Activated naive CD8-positive, alpha-beta T cell treated with anti-CD3 and anti-CD28 coated beads, Interleukin-2, amount 50 U/mL, for 24 hours (primary cell): ENCODE results near the gene SLC22A23.

Experiments
- ATAC-seq: fragments of 150-1000 bp; cut with Tn5 transposase; one replicate; pipeline ENCODE4 v1.10.0; 2021
- DNase-seq: peaks from one replicate; pipeline ENCODE4 v3.0.0; 2021
- H3K27ac Mint-ChIP-seq: one replicate; pipeline ENCODE4 v1.8.0; 2021; ENCODE audit warnings: mild to moderate bottlenecking, mixed read lengths
- H3K27me3 Mint-ChIP-seq: one replicate; pipeline ENCODE4 v1.8.0; 2021; ENCODE audit warnings: mixed read lengths
- H3K36me3 Mint-ChIP-seq: one replicate; pipeline ENCODE4 v1.8.0; 2021; ENCODE audit warnings: low read depth, mixed read lengths
- H3K4me1 Mint-ChIP-seq: one replicate; pipeline ENCODE4 v1.8.0; 2021; ENCODE audit warnings: mixed read lengths
- H3K4me3 Mint-ChIP-seq: one replicate; pipeline ENCODE4 v1.8.0; 2021; ENCODE audit warnings: mild to moderate bottlenecking, moderate library complexity, mixed read lengths
- H3K9me3 Mint-ChIP-seq: one replicate; pipeline ENCODE4 v1.8.0; 2021; ENCODE audit warnings: mixed read lengths

SLC22A23 gene

DNA sequence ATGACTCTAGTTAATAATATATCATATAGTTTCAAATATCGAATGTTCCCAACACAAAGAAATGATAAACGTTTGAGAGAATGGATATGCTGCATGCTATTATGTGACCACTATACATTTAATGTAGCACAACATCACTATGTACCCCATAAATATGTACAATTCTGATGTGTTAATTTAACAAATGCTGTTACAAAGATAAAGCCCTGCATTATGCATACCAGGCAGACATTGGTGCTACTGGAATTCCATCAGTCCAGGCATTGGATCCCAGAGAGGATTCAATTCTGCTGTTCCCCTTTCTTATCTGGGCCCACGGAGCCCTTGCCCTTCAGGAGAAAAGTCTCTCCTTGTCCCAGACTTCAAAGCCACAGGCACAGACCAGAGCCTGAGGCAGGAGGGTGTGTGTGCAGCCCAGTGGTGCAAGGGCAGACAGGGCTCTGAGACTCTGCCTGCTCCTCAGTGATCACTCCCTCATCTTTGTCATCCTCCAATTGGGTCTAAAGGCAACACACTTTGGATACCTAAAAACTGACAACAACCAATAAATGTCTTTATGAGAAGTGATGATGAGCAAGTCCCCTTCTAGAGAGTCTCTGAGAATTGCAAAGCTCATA is 152.9 kb downstream of the SLC22A23 start:
- no peak overlapping the region for H3K4me3 Mint-ChIP-seq
- ATAC-seq (no peak), DNase-seq (no peak)
- no peaks in the 10 kb centered on the region for H3K36me3 Mint-ChIP-seq
- peaks cover 6% of the 10 kb centered on the region for H3K27me3 Mint-ChIP-seq
- H3K4me1 Mint-ChIP-seq = no peaks in the 10 kb centered on the region
- H3K27ac Mint-ChIP-seq = no peak overlapping the region
- H3K9me3 Mint-ChIP-seq = no peaks in the 10 kb centered on the region

DNA sequence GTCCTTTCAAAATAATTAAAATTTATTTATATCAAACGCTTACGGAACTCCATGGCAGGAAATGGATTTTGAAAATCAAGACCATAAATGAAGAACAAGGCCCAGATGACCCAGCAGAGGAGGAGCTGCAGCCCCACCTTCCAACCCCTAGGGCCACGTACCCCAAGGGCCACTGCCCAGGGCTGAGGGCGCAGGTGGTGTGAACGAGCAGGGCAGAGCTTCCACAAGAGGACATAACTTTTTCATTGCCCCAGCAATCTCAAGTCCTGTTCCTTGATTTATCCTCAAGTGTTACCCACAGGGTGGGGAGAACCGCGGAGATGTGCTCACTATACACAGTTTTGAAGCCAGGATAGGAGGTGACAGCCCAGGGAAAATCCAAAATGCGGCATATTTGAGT is 155.3 kb downstream of the SLC22A23 start:
- Mint-ChIP-seq H3K4me1 (no peaks in the 10 kb centered on the region), H3K36me3 (no peaks in the 10 kb centered on the region), H3K27me3 (peaks cover 6% of the 10 kb centered on the region), H3K9me3 (no peaks in the 10 kb centered on the region), H3K27ac (no peak overlapping the region), H3K4me3 (no peak overlapping the region)
- no peak for ATAC-seq
- no peak for DNase-seq

DNA sequence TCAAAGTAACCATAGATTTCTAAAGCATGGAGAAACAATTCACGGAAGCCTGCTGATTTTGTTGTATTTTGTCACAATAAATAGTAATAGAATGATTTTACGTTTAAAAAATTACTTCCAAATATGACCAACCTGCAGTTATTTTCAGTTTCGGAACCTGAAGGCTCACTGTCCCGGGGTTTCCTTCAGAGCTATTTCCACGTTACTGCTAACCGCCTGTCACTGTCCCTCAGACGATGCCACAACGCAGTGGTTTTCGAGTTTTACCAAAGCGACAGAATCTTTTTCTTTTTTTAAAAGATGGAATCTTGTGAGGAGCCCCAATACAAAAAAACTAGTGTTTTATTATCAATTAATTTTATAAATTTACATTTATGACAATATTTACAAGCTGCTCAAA is 157.6 kb downstream of the SLC22A23 start:
- H3K27ac Mint-ChIP-seq = no peak overlapping the region
- ATAC-seq (no peak), DNase-seq (no peak)
- H3K4me3 Mint-ChIP-seq = no peak overlapping the region
- peaks cover 6% of the 10 kb centered on the region for H3K27me3 Mint-ChIP-seq
- no peaks in the 10 kb centered on the region for H3K9me3 Mint-ChIP-seq
- H3K4me1 Mint-ChIP-seq = no peaks in the 10 kb centered on the region
- no peaks in the 10 kb centered on the region for H3K36me3 Mint-ChIP-seq

DNA sequence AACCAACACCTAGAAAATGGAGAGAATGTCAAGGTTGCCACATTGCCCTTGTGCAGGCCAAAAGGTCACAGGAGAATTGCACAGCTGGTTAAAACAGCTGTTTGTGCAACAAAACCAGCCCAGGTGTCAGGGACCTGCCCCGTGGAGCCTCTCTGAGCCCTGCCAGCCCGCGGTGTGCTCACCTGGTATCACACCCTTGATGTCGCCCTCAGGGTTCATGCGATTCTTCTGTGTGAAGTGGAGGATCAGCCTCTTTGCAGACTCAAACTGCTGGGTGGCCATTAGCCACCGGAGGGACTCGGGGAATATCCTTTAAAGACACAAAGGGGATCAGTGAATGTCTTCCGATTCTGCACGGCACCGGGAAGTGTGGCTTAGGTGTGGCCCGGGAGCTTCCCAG is 158.9 kb downstream of the SLC22A23 start:
- Mint-ChIP-seq H3K4me1 (no peaks in the 10 kb centered on the region), H3K27me3 (peaks cover 1% of the 10 kb centered on the region), H3K9me3 (no peaks in the 10 kb centered on the region), H3K27ac (no peak overlapping the region), H3K4me3 (no peak overlapping the region), H3K36me3 (no peaks in the 10 kb centered on the region)
- DNase-seq (no peak), ATAC-seq (no peak)

DNA sequence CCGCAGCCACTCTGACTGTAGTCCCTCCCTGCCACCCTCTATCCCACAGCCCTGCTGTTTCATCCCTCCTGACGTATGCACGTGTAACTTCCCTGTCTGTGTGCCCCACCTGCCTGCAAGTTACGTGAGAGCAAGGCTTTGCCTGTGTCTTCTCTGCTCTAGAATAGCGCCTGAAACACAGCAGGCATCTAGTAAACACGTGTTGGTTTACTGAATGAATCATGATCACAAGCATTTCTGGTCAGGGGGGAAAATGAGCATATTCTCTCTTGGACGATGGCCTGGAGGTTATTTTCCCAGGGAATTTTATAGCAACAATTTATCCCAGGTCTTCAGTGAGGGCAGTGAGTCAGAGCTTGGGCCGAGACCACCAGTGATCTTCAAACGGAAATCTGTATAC is 159.8 kb downstream of the SLC22A23 start:
- H3K27me3 Mint-ChIP-seq = no peaks in the 10 kb centered on the region
- no peak overlapping the region for H3K27ac Mint-ChIP-seq
- DNase-seq = no peak
- no peak for ATAC-seq
- no peaks in the 10 kb centered on the region for H3K36me3 Mint-ChIP-seq
- H3K4me3 Mint-ChIP-seq = no peak overlapping the region
- no peaks in the 10 kb centered on the region for H3K4me1 Mint-ChIP-seq
- no peaks in the 10 kb centered on the region for H3K9me3 Mint-ChIP-seq

DNA sequence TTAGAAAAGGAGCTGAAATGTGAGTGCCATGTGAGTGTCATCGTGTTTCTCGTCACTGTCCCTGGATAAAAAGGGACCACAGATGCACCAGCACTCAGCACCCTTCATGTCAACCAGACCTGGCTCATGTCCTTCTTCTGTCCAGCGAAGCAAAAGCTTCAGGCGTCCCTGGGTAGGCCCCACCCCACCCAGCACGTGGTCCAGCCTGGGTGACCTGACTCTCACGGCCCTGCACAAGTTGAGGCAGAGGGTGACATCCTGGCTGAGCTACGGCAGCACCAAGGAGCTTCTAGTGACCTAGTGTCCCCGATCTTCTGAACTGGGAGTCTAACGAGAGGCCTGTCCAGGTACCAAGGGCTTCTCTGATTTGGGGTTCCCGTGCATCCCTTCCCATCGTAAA is 160.3 kb downstream of the SLC22A23 start:
- ATAC-seq (no peak), DNase-seq (no peak)
- H3K27me3 Mint-ChIP-seq = no peaks in the 10 kb centered on the region
- H3K4me1 Mint-ChIP-seq = no peaks in the 10 kb centered on the region
- no peaks in the 10 kb centered on the region for H3K36me3 Mint-ChIP-seq
- no peak overlapping the region for H3K4me3 Mint-ChIP-seq
- no peaks in the 10 kb centered on the region for H3K9me3 Mint-ChIP-seq
- H3K27ac Mint-ChIP-seq = no peak overlapping the region

DNA sequence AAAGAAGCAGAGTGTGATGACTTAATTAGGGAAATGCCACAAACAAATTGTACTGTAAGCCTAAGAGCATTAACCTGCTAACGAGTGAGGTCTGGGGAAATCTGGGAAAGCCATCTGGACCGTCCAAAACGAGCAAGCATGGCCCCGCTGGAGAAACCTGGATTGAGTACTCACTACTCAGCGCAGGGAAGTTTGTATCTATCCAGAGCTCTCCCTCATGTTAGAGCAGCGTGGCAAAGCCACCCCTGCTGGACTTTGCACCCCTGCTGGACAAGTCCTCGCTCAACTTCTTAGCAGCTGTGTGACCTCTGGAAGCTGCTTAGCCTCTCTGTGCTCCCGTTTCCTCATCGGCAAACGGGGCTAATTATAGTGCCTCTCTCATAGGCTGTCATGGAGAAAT is 160.8 kb downstream of the SLC22A23 start:
- DNase-seq (no peak), ATAC-seq (no peak)
- Mint-ChIP-seq H3K4me3 (no peak overlapping the region), H3K9me3 (no peaks in the 10 kb centered on the region), H3K4me1 (no peaks in the 10 kb centered on the region), H3K27me3 (no peaks in the 10 kb centered on the region), H3K36me3 (no peaks in the 10 kb centered on the region), H3K27ac (no peak overlapping the region)

DNA sequence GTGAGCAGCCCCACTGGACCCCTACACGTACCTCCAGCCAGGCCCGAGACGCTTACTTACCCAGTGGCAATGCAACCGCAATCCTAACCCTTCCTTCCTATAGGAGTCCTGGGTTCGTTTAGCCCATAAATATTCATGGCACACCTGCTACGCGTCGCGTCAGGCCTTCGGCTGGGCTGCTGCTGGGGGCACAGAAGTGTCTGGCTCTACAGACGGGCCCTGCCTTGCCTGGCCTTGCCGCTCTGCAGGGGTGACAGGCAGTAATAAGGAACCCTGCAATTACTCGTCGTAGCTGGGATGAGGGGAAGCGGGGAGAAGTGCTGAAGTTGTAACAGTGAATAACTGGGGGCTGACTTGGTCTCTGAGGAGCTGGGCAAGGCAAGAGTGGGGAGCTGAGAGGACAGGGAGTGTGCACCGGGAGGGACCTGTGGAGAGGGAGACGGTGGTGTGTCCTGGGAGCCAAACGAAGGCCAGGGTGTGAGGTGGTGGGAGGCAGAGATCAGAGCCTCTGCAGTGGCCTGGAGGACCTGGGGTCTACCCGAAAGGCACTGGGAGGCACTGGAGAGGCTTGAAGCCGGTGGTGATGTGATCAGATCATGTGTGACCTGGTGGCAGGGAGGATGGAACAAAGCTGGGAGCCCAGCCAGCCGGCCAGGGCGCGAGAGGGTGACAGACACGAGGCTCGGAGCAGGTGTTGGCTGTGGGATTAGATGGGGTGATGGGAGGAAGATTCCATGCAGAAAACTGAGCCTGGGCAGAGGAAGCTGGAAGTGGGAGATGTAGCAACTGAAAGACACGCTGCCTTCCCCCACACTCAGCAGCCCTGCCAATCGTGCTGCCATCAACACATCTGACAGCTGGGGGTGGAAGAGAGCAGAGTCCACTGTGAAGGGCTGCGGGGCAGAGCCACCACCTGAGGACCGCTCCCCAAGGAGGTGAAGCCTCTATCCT is 161.7 kb downstream of the SLC22A23 start:
- no peaks in the 10 kb centered on the region for H3K9me3 Mint-ChIP-seq
- ATAC-seq = no peak
- no peaks in the 10 kb centered on the region for H3K27me3 Mint-ChIP-seq
- DNase-seq = no peak
- no peaks in the 10 kb centered on the region for H3K36me3 Mint-ChIP-seq
- no peak overlapping the region for H3K4me3 Mint-ChIP-seq
- no peaks in the 10 kb centered on the region for H3K4me1 Mint-ChIP-seq
- H3K27ac Mint-ChIP-seq = no peak overlapping the region

DNA sequence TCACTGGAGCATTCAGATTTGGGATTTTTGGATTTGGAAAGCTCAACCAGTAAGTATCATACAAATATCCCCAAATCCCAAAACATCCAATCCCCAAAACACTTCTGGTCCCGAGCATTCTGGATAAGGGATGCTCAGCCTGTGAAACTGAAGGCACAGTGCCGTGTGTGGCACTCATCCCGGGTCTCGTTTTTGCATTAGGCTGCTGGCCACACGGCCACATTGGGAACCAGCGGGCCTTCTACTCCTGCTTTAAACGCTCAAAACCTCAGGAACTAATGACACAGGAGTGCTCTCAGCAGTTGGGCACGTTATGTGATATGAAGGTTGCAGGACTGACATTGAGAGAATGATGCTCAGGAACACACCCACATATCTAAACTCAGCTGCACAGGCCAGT is 162.5 kb downstream of the SLC22A23 start:
- Mint-ChIP-seq H3K27ac (no peak overlapping the region), H3K4me3 (no peak overlapping the region), H3K9me3 (no peaks in the 10 kb centered on the region), H3K4me1 (no peaks in the 10 kb centered on the region), H3K36me3 (no peaks in the 10 kb centered on the region), H3K27me3 (no peaks in the 10 kb centered on the region)
- no peak for DNase-seq
- ATAC-seq = no peak

DNA sequence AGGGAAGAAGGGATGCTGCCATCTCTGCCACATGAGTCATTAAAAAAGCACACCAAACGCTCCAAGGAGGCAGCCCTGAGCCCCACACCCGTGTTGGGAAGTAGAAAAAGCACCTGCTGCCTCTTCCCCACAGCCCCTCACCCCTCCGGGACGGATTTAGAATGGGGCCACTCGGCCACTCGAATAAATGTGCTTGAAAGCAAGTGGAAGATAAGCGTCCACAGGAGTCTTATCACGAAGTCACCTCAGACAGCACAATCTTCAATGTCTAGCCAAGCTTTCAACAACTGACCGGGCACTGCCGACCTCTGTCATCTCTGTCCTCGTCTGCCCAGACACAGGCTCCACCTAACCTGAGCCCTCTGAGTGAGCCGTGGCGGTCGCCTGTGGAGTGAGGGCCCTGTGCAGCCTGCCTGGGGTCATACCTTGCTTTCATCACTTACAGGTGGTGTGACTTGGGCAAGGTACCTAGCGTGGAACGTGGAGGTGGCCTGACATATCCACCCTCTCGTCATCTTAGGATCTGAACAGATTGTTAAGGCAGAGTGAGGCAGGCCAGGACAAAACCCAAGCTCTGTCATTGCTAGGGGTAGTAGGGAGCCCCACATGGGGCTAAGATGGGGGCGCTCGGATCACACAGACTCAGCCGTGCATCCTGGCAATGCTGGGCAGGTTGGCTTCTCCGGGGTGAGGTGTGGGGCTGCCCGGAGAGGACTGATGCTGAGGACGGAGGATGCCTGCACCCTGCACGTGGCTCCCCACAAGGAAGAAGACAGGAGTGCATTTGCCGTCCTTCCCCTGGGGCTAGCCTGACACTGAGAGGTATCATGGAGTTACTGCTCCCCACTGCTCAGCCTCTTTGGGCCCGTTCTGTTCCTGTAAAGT is 163.3 kb downstream of the SLC22A23 start:
- Mint-ChIP-seq H3K4me3 (no peak overlapping the region), H3K9me3 (no peaks in the 10 kb centered on the region), H3K4me1 (no peaks in the 10 kb centered on the region), H3K27me3 (no peaks in the 10 kb centered on the region), H3K27ac (no peak overlapping the region), H3K36me3 (no peaks in the 10 kb centered on the region)
- ATAC-seq (no peak), DNase-seq (no peak)

DNA sequence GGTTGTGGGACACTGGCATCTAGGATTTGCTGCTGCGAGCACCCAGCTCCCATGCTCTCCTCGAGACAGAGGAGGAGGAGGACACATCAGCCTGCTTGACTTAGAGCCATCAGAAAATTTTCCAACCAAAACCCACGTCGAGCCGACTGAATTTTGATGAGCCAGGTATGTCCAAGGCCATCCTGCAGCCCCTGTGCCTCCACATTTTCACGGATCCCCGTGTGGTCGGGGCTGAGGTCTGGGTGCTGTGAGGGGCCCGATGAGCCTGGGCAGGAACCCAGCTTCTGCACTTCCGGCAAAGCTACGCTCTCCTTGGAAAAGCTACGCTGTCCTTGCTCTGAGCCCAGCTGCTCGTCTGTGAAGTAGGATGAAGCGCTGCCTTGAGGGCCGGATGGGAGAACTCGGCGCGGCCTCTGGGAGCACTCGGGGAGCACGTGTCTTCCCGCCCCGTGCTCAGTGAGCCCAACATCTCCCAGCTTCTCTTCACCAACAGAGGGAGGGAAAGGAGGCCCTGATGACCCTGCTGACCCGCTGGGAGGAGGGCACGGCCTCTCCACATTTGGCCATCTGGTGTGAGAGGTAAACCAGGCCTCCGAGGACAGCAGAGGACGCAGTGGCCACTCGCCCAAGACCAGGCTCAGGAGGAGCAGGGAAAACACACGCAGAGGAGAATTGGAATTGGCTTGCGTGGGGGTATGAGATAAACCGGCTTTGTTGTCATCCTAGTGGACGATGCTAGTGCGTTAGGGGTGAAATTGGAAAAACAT is 164.2 kb downstream of the SLC22A23 start:
- no peak overlapping the region for H3K27ac Mint-ChIP-seq

DNA sequence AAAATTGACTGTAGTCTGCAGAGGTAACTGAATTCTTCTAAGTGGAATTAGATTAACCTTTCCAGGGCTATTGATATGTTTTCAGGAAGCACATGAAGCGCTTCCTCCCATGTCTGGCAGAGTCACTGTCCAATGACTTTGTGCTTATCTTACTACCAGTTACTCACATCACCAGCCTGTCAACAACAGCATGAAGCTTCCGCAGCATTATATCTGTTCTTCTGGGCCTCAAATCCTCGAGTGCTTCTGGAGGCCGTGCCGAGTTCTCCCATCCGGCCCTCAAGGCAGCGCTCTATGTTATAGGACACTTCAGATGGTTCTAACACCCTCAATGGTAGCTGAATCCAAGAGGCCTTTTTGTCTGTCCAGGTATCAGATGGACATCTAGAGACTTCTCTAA is 164.9 kb downstream of the SLC22A23 start:
- no peak for DNase-seq
- Mint-ChIP-seq H3K4me3 (no peak overlapping the region), H3K4me1 (no peaks in the 10 kb centered on the region), H3K27ac (no peak overlapping the region), H3K36me3 (no peaks in the 10 kb centered on the region), H3K9me3 (no peaks in the 10 kb centered on the region), H3K27me3 (no peaks in the 10 kb centered on the region)
- no peak for ATAC-seq

More for the DNA sequence above, 164.2 kb downstream of the SLC22A23 start:
- no peak for ATAC-seq
- DNase-seq = no peak
- Mint-ChIP-seq H3K4me3 (no peak overlapping the region), H3K4me1 (no peaks in the 10 kb centered on the region), H3K27me3 (no peaks in the 10 kb centered on the region), H3K36me3 (no peaks in the 10 kb centered on the region), H3K9me3 (no peaks in the 10 kb centered on the region)

DNA sequence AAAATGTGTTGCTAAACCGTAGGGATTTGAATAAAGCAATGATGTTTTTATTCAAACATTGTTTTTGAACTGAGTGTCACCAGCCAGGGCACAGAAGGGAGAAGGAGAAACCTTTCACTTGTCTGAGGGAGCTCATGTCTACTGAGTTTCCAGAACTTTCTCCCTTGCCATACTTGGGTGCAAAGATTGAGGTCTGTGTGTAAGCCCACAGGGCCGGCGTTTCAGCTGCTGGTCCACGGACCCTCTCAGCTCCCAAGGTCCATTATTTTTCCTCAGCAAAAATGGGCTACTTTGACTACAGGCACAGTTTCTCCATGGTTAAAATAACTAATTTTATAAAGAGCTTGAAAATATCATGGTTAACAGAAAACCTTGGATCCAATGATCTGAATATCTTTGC is 165.5 kb downstream of the SLC22A23 start:
- Mint-ChIP-seq H3K36me3 (no peaks in the 10 kb centered on the region), H3K27me3 (no peaks in the 10 kb centered on the region), H3K4me1 (no peaks in the 10 kb centered on the region), H3K27ac (no peak overlapping the region), H3K9me3 (no peaks in the 10 kb centered on the region), H3K4me3 (no peak overlapping the region)
- no peak for DNase-seq
- ATAC-seq = no peak

DNA sequence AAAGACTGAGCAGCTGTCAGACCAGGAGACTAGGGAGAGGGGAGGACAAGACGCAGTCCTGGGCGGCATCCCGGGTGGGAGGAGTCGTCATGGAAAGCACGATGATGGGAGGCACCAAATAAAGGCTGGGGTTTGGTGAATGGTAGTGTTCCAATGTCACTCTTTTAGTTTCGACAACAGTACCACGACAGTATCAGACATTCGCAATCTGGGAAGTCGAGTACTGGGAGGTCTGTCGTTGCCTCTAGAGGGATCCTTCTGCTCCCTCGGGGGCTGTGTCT is 166.0 kb downstream of the SLC22A23 start:
- Mint-ChIP-seq H3K9me3 (no peaks in the 10 kb centered on the region), H3K4me1 (no peaks in the 10 kb centered on the region), H3K4me3 (no peak overlapping the region), H3K27ac (no peak overlapping the region), H3K36me3 (no peaks in the 10 kb centered on the region), H3K27me3 (no peaks in the 10 kb centered on the region)
- DNase-seq (no peak), ATAC-seq (no peak)
